Gastrocnemius medialis (tissue), 4 donors: Measurements from ENCODE around the gene GABBR2.

Source experiments
- POLR2A ChIP-seq, 2 donors: fragments of 450-650 bp; IDR thresholded peaks; one replicate each; pipeline ENCODE4 v1.6.1; 2017; ENCODE audit warnings: antibody characterized with exemption in 2 of 2, mild to moderate bottlenecking in 2 of 2, moderate library complexity in 2 of 2
- TF ChIP-seq, protein P1 (sequence below), 5 experiments: fragments of 450-650 bp in 3 of 5; fragments of 200-600 bp in 2 of 5; sonication (generic) in 2 of 5; IDR thresholded peaks in 4 of 5; conservative IDR thresholded peaks in 1 of 5; 1 replicate in 4 of 5; 2 replicates in 1 of 5; pipeline ENCODE4 v1.5.1; 2016 to 2019; ENCODE audit warnings: antibody characterized with exemption in 5 of 5, mild to moderate bottlenecking in 3 of 5, moderate library complexity in 3 of 5

DNA sequence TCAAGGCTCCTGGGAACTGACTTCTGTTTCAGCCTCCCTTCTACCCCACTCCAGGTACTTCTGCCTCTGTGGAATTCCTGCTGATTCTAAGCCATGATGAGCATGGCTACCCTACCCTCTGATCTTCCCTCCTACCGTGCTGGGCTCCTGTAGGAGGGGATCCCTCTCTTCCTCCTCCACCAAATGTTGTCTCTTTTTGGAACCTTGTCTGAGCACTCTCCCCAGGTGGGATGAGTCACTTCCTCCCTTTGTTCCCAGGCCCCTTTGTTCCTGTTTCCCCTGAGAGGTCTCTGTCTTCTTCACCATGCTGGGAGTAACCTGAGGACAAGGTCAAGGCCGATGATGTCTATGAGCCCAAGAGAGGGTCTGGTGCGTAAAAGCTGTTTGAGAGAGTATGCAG lies 213.2 kb downstream of the GABBR2 start:
- TF ChIP-seq, protein P1, sequence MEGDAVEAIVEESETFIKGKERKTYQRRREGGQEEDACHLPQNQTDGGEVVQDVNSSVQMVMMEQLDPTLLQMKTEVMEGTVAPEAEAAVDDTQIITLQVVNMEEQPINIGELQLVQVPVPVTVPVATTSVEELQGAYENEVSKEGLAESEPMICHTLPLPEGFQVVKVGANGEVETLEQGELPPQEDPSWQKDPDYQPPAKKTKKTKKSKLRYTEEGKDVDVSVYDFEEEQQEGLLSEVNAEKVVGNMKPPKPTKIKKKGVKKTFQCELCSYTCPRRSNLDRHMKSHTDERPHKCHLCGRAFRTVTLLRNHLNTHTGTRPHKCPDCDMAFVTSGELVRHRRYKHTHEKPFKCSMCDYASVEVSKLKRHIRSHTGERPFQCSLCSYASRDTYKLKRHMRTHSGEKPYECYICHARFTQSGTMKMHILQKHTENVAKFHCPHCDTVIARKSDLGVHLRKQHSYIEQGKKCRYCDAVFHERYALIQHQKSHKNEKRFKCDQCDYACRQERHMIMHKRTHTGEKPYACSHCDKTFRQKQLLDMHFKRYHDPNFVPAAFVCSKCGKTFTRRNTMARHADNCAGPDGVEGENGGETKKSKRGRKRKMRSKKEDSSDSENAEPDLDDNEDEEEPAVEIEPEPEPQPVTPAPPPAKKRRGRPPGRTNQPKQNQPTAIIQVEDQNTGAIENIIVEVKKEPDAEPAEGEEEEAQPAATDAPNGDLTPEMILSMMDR (IDR thresholded peaks at IDR 0.05 in 4 of 5, conservative IDR thresholded peaks at IDR 0.05 in 1 of 5), result no peak
- TF ChIP-seq POLR2A (IDR thresholded peaks at IDR 0.05), result no peak
